Peyer's patch (tissue), 4 donors: ENCODE data around the gene TEX19. TPM values are rescaled to one million over a fixed set of nuclear protein-coding genes. Genes with fewer than 3 reads are reported as not detected.

Experiments
- DNase-seq, 3 donors: peaks; one replicate each; pipeline ENCODE4 v3.0.0-alpha.2; 2017 to 2019
- H3K27ac ChIP-seq, 4 donors: fragments of 200-600 bp; sonication (generic); one replicate each; pipeline ENCODE4 v1.5.1; 2016 to 2019
- H3K27me3 ChIP-seq, 2 donors: fragments of 200-600 bp; sonication (generic); one replicate each; pipeline ENCODE4 v1.5.1; 2019
- H3K36me3 ChIP-seq, 3 donors: fragments of 200-600 bp; sonication (generic); one replicate each; pipeline ENCODE4 v1.5.1; 2016 to 2019
- H3K4me1 ChIP-seq, 4 donors: fragments of 200-600 bp; sonication (generic); one replicate each; pipeline ENCODE4 v1.5.1; 2016 to 2019
- H3K4me3 ChIP-seq, 4 donors: fragments of 200-600 bp; sonication (generic); 1 replicate in 3 of 4; 2 replicates in 1 of 4; pipeline ENCODE4 v1.5.1; 2016 to 2019; ENCODE audit warnings: mild to moderate bottlenecking in 1 of 4
- H3K9me3 ChIP-seq, 4 donors: fragments of 200-600 bp; sonication (generic); one replicate each; pipeline ENCODE4 v1.5.1; 2016 to 2019; ENCODE audit warnings: mild to moderate bottlenecking in 1 of 4
- CTCF ChIP-seq, 6 experiments: fragments of 450-650 bp in 4 of 6; fragments of 200-600 bp in 2 of 6; sonication (generic) in 1 of 6; IDR thresholded peaks; one replicate each; pipeline ENCODE4 v1.5.1; 2017 to 2019; ENCODE audit warnings: antibody characterized with exemption in 6 of 6, mild to moderate bottlenecking in 3 of 6, moderate library complexity in 1 of 6
- POLR2A ChIP-seq, 2 donors: fragments of 450-650 bp; IDR thresholded peaks; one replicate each; pipeline ENCODE4 v1.5.1; 2017; ENCODE audit warnings: antibody characterized with exemption in 2 of 2, mild to moderate bottlenecking in 2 of 2, moderate library complexity in 2 of 2
- total RNA-seq, 4 donors: library from RNA; depleted of rRNA; stranded (reverse); fragments of >200 nt; gene quantifications; one replicate each; pipeline ENCODE4 v1.1.0, GENCODE V29; 2016

Gene TEX19
- total RNA-seq, 4 donors from 2014 or later, result not detected

GRCh38 chr17:82365606-82366295 is 6.7 kb downstream of the TEX19 start:
- no peak for DNase-seq
- H3K4me1 ChIP-seq, result peaks cover 0 to 5% (median 2%) of the 10 kb centered on the region in 4 donors
- H3K27me3 ChIP-seq, result peaks cover 0 to 3% of the 10 kb centered on the region in 2 donors
- no peak overlapping the region for H3K4me3 ChIP-seq
- no peaks in the 10 kb centered on the region for H3K9me3 ChIP-seq
- H3K27ac ChIP-seq, result no peak overlapping the region
- no peak for TF ChIP-seq CTCF (IDR thresholded peaks at IDR 0.05)
- TF ChIP-seq POLR2A (IDR thresholded peaks at IDR 0.05), result no peak
- H3K36me3 ChIP-seq, result no peaks in the 10 kb centered on the region

GRCh38 chr17:82366749-82367148 is 7.7 kb downstream of the TEX19 start:
- Histone ChIP-seq H3K27ac (no peak overlapping the region), H3K9me3 (no peaks in the 10 kb centered on the region), H3K4me1 (peaks cover 0 to 15% (median 7%) of the 10 kb centered on the region in 4 donors), H3K36me3 (no peaks in the 10 kb centered on the region), H3K4me3 (no peak overlapping the region), H3K27me3 (peaks cover 0 to 13% of the 10 kb centered on the region in 2 donors)
- peak in 1 of 3 donors; percentile 70 for DNase-seq
- no peak for TF ChIP-seq CTCF (IDR thresholded peaks at IDR 0.05)
- no peak for TF ChIP-seq POLR2A (IDR thresholded peaks at IDR 0.05)

- H3K27me3 ChIP-seq, result peaks cover 0 to 21% of the 10 kb centered on the region in 2 donors
- DNase-seq, result no peak
- H3K4me3 ChIP-seq, result no peak overlapping the region
- no peak overlapping the region for H3K27ac ChIP-seq
- H3K36me3 ChIP-seq, result no peaks in the 10 kb centered on the region
- peaks cover 0 to 19% (median 9%) of the 10 kb centered on the region in 4 donors for H3K4me1 ChIP-seq
- H3K9me3 ChIP-seq, result no peaks in the 10 kb centered on the region
- TF ChIP-seq CTCF (IDR thresholded peaks at IDR 0.05) (no peak), POLR2A (IDR thresholded peaks at IDR 0.05) (no peak)
Measured at GRCh38 chr17:82367724-82368524, 8.9 kb downstream of the TEX19 start.

GRCh38 chr17:82369211-82369610 is 10.2 kb downstream of the TEX19 start:
- no peak overlapping the region for H3K27ac ChIP-seq
- DNase-seq, result no peak
- TF ChIP-seq CTCF (IDR thresholded peaks at IDR 0.05), result no peak
- no peak for TF ChIP-seq POLR2A (IDR thresholded peaks at IDR 0.05)

GRCh38 chr17:82370471-82371332 is 11.7 kb downstream of the TEX19 start:
- H3K4me3 ChIP-seq, result peak overlapping the region; percentile 0 to 51 (median 35)
- H3K36me3 ChIP-seq, result no peaks in the 10 kb centered on the region
- no peak overlapping the region for H3K27ac ChIP-seq
- H3K9me3 ChIP-seq, result no peaks in the 10 kb centered on the region
- DNase-seq, result peak; percentile 32 to 60 (median 46)
- H3K27me3 ChIP-seq, result peaks cover 0 to 37% of the 10 kb centered on the region in 2 donors
- TF ChIP-seq CTCF (IDR thresholded peaks at IDR 0.05), result no peak
- TF ChIP-seq POLR2A (IDR thresholded peaks at IDR 0.05), result no peak
- peaks cover 0 to 19% (median 9%) of the 10 kb centered on the region in 4 donors for H3K4me1 ChIP-seq

More at GRCh38 chr17:82369211-82369610, 10.2 kb downstream of the TEX19 start:
- Histone ChIP-seq H3K4me1 (peaks cover 0 to 19% (median 9%) of the 10 kb centered on the region in 4 donors), H3K27me3 (peaks cover 0 to 23% of the 10 kb centered on the region in 2 donors), H3K36me3 (no peaks in the 10 kb centered on the region), H3K4me3 (no peak overlapping the region), H3K9me3 (no peaks in the 10 kb centered on the region)
